ENCODE results near the gene RNU6-1. TPM values are rescaled to one million over a fixed set of nuclear protein-coding genes. Genes with fewer than 3 reads are reported as not detected.

RNU6-1 gene
- total and polyA plus RNA-seq, 2 donors (not counting 1 experiment from before 2014, with no cell fraction given): not detected

DNA sequence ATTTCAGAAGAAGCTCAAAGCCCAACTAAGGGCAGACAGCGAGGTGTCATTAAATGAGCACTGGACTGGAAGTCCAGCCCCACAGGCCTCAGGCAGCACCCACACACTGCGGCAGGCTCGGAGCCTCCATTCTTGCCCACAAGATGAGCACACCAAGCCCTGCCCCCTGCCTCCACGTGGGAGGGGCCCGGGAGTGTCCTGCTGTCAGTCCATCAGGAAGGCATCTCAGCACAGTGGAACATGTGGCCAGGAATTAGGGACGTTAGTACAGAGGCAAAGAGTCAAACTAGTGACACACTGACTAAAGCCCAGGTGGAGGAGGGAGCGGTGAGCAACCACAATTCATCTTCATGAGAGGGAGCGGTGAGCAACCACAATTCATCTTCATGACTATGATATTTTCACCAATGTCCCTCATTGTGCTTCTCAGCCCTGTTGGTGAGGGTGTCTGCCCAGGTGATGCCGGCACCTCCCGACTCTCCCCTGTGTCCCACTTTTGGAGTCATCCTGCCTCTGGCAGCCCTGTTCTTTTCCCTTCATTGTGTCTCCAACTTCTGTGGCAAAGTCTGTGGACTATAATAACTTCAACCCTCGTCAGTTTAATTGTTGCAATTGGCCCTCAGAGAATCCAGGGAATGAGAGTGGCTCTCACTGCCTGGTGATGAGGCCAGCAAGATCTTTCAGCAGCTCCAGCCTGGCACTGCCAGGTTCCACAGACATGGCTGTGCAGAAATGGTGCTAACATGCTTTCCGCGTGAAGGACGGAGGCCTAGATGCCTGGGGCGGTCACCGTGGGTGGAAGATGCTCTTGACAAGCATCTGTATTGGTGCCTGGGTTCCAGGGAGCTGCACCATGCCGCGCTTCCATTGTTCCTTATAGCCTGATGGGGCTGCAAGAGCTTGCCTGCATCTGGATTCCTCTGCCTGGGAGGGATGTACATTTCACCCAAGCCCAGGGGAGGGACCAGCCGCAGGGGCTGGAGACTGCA is 37.6 kb downstream of the RNU6-1 start:
- H3K27ac ChIP-seq (ENCODE audit: insufficient read depth, low read length): no peak overlapping the region
- no peak overlapping the region for H3K9ac ChIP-seq (ENCODE audit: insufficient read depth, low read length)
- no peaks in the 10 kb centered on the region for H3K9me3 ChIP-seq (ENCODE audit: control insufficient read depth, insufficient read depth, low read depth, low read length)
- no peaks in the 10 kb centered on the region for H3K79me2 ChIP-seq (ENCODE audit: control insufficient read depth, insufficient read depth, low read length)
- no peaks in the 10 kb centered on the region for H3K4me1 ChIP-seq (ENCODE audit: control insufficient read depth, extremely low read depth, insufficient read depth, low read length)
- no peaks in the 10 kb centered on the region for H4K20me1 ChIP-seq (ENCODE audit: control insufficient read depth, extremely low read depth, insufficient read depth, low read length)
- H3K27me3 ChIP-seq (ENCODE audit: control insufficient read depth, insufficient read depth, low read length): no peaks in the 10 kb centered on the region
- no peak overlapping the region for H2AFZ ChIP-seq (ENCODE audit: low read length)
- H3K4me2 ChIP-seq (ENCODE audit: extremely low read depth, insufficient read depth, low read length): no peak overlapping the region
- TF ChIP-seq EZH2 (IDR thresholded peaks at IDR 0.05; ENCODE audit: low read length, missing control alignments): no peak
- TF ChIP-seq, protein P1, sequence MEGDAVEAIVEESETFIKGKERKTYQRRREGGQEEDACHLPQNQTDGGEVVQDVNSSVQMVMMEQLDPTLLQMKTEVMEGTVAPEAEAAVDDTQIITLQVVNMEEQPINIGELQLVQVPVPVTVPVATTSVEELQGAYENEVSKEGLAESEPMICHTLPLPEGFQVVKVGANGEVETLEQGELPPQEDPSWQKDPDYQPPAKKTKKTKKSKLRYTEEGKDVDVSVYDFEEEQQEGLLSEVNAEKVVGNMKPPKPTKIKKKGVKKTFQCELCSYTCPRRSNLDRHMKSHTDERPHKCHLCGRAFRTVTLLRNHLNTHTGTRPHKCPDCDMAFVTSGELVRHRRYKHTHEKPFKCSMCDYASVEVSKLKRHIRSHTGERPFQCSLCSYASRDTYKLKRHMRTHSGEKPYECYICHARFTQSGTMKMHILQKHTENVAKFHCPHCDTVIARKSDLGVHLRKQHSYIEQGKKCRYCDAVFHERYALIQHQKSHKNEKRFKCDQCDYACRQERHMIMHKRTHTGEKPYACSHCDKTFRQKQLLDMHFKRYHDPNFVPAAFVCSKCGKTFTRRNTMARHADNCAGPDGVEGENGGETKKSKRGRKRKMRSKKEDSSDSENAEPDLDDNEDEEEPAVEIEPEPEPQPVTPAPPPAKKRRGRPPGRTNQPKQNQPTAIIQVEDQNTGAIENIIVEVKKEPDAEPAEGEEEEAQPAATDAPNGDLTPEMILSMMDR (conservative IDR thresholded peaks at IDR 0.05 in 1 of 2, IDR thresholded peaks at IDR 0.05 in 1 of 2; ENCODE audit: low read depth in 1 of 2, low read length in 2 of 2): no peak
- DNase-seq (ENCODE audit: low read depth in 2 of 2): no peak
- H3K4me3 ChIP-seq (replicated peaks in 1 of 4; ENCODE audit: control extremely low read depth in 1 of 4, insufficient read depth in 1 of 4, low read depth in 3 of 4, low read length in 4 of 4): no peak overlapping the region
- H3K36me3 ChIP-seq (ENCODE audit: control insufficient read depth, insufficient read depth, low read length): no peaks in the 10 kb centered on the region

DNA sequence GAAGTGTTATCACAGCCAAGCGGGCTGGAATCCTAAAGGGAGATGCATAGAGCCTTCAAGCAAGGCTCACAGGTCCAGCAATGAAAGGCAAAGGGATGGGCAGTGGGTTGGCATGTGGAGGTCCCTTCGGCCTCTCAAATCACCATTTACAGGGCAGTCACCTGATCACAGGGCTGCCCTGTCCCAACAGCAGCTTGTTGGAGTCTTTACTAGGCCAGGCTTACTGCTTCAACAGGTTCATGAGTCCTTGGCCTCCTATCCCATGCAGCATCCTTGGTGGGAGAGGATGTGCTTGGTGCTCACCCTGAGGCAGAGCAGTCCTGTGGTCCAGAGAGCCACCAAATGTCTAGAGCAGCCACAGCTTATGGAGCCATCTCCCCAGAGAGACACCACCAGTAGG is 38.7 kb downstream of the RNU6-1 start:
- H3K79me2 ChIP-seq (ENCODE audit: control insufficient read depth, insufficient read depth, low read length): no peaks in the 10 kb centered on the region
- H3K4me1 ChIP-seq (ENCODE audit: control insufficient read depth, extremely low read depth, insufficient read depth, low read length): no peaks in the 10 kb centered on the region
- no peaks in the 10 kb centered on the region for H4K20me1 ChIP-seq (ENCODE audit: control insufficient read depth, extremely low read depth, insufficient read depth, low read length)
- no peak for TF ChIP-seq EZH2 (IDR thresholded peaks at IDR 0.05; ENCODE audit: low read length, missing control alignments)
- TF ChIP-seq, protein P1 (conservative IDR thresholded peaks at IDR 0.05 in 1 of 2, IDR thresholded peaks at IDR 0.05 in 1 of 2; ENCODE audit: low read depth in 1 of 2, low read length in 2 of 2): no peak
- H3K27me3 ChIP-seq (ENCODE audit: control insufficient read depth, insufficient read depth, low read length): no peaks in the 10 kb centered on the region
- H3K27ac ChIP-seq (ENCODE audit: insufficient read depth, low read length): no peak overlapping the region
- H3K9me3 ChIP-seq (ENCODE audit: control insufficient read depth, insufficient read depth, low read depth, low read length): no peaks in the 10 kb centered on the region
- DNase-seq (ENCODE audit: low read depth in 2 of 2): no peak
- no peaks in the 10 kb centered on the region for H3K36me3 ChIP-seq (ENCODE audit: control insufficient read depth, insufficient read depth, low read length)
- no peak overlapping the region for H3K4me2 ChIP-seq (ENCODE audit: extremely low read depth, insufficient read depth, low read length)
- H3K4me3 ChIP-seq (replicated peaks in 1 of 4; ENCODE audit: control extremely low read depth in 1 of 4, insufficient read depth in 1 of 4, low read depth in 3 of 4, low read length in 4 of 4): no peak overlapping the region
- no peak overlapping the region for H2AFZ ChIP-seq (ENCODE audit: low read length)
- no peak overlapping the region for H3K9ac ChIP-seq (ENCODE audit: insufficient read depth, low read length)

DNA sequence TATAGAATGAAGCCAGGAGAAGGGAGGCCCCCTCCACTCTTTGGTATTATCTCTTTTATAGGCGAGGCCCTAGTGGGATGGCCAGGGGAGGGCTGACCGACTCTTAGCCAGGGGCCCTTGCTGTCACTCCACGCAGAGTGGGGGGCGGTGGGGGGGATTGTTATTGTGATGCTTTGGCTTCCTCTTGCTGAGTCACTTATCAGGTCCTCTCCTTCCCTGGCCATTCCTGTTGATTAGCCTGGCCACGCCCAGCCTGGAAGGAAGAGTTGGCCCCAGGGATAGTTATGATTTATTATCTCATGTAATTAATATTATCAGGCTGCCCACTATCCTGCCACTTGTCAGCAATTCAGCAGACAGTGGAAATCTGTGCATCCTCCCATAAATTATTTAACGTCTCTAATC is 40.0 kb downstream of the RNU6-1 start:
- TF ChIP-seq EZH2 (IDR thresholded peaks at IDR 0.05; ENCODE audit: low read length, missing control alignments): no peak
- TF ChIP-seq, protein P1 (conservative IDR thresholded peaks at IDR 0.05 in 1 of 2, IDR thresholded peaks at IDR 0.05 in 1 of 2; ENCODE audit: low read depth in 1 of 2, low read length in 2 of 2): no peak
- no peak overlapping the region for H3K27ac ChIP-seq (ENCODE audit: insufficient read depth, low read length)

More for the DNA sequence above, 40.0 kb downstream of the RNU6-1 start:
- H3K36me3 ChIP-seq (ENCODE audit: control insufficient read depth, insufficient read depth, low read length): no peaks in the 10 kb centered on the region
- no peaks in the 10 kb centered on the region for H3K4me1 ChIP-seq (ENCODE audit: control insufficient read depth, extremely low read depth, insufficient read depth, low read length)
- no peaks in the 10 kb centered on the region for H3K9me3 ChIP-seq (ENCODE audit: control insufficient read depth, insufficient read depth, low read depth, low read length)
- no peaks in the 10 kb centered on the region for H4K20me1 ChIP-seq (ENCODE audit: control insufficient read depth, extremely low read depth, insufficient read depth, low read length)
- no peak for DNase-seq (ENCODE audit: low read depth in 2 of 2)
- H3K27me3 ChIP-seq (ENCODE audit: control insufficient read depth, insufficient read depth, low read length): no peaks in the 10 kb centered on the region
- no peak overlapping the region for H3K4me3 ChIP-seq (replicated peaks in 1 of 4; ENCODE audit: control extremely low read depth in 1 of 4, insufficient read depth in 1 of 4, low read depth in 3 of 4, low read length in 4 of 4)
- H2AFZ ChIP-seq (ENCODE audit: low read length): no peak overlapping the region
- H3K79me2 ChIP-seq (ENCODE audit: control insufficient read depth, insufficient read depth, low read length): no peaks in the 10 kb centered on the region
- H3K4me2 ChIP-seq (ENCODE audit: extremely low read depth, insufficient read depth, low read length): no peak overlapping the region
- H3K9ac ChIP-seq (ENCODE audit: insufficient read depth, low read length): no peak overlapping the region

All from fibroblast of lung (primary cell).